AG08396 (cell line): ENCODE results near the gene ADCYAP1.
"Not testable (repeated sequence)": the region's sequence is repeated elsewhere in the genome, so short reads cannot be mapped to it uniquely, and the experiment has no call there.

Source experiments
- DNase-seq: peaks from one replicate; pipeline ENCODE4 v3.0.0; 2012; ENCODE audit warnings: low spot score, mixed read lengths

The ADCYAP1 gene

DNA sequence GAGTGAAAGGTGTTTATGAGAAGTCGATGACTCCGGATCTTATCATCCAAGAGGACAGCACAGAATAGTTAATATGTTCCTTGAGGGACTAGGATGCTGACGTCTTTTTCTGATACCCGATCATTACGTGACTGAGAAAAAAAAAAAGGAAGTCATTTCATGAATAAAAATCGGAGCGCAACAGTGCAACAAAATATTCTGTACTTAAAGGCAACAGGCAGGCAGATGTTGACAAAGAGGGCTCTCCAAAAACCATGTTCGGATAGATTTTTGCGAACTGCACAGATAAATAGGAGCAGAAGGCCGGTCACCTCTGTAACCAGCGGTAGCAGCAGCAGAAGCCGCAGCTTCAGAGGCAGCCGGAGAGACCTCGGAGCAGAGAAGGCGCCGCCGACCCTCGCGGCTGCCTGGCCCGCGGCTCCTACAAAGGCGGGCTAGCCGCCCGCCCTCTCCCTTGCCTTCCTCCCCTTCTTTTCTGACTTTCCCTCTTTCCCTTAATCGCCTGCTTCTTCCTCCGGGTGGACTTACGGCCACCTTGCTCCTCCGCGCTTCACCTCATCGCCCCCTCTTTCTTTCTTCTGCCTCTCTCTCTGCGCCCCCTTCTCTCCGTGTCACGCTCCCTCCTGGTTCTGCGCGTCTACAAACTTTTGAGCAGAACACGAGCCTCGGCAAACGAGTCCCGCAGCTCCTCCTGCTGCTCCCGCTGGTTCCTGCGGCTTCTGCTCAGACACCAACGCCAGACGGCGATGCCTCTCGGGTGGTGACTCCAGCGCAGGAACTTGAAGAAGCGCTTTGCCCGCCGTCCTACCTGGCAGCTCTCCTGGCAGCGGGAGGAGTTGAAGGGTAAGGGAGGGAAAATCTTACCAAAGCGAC, at the start of gene ADCYAP1:
Gene ADCYAP1, plus strand, starts transcription at position 654 of the 873 bp plus-strand sequence. CDS start 516 bp downstream, outside the sequence.
- DNase-seq = peak; percentile 28

DNA sequence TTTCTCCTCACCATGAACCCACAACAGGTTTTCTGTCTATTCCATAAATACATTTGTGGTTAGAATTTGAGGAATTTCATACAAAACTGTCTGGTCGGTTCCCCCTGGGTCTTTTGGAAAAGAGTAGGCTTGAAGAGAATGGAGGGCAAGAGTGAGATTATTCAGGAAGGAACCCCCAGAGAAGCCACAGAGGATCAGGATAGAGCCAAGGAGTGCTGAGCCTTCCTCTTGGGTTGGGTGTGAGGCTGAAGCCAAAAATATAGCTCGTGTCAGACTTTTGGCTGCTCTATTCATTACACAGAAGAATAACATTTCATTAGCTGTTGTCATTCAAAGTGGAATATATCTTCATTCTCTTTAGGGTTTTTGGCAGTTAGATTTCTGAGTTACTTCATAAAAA, 46.7 kb upstream of the ADCYAP1 start:
- DNase-seq = no peak

DNA sequence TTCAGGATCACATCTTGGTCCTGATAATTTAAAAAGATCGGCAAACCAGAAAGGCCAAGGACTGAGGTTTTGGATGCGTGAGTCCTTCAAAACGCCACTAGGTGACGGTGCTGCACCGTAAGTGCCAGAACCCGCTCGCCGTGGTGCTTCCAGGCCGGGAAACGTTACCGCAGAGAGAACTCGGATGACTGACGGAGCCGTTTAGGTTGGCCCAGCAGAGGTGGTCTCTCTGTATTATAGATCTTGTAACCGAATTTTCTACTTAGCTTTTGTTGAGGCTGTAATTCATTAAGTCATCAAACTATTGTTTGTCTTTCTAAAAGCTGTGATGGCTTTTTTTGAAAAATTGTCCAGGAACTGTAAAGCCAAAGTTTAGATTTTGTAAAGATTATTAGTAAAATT, 39.8 kb upstream of the ADCYAP1 start:
- peak; percentile 81 for DNase-seq

DNA sequence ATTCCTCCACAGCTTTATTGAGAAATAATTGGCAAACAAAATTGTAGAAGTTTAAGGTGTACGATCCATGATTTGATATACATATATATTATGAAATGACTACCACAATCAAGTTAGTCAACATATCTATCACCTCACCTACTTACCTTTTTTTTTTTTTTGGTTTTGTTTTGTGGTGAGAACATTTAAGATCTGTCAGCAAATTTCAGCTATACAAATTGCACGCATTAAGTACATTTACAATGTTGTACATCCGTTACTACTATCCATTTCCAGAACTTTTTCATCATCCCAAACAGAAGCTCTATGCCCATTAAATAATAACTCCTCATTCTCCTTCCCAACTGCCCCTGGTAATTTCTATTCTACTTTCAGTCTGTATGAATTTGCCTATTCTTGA, 37.4 kb upstream of the ADCYAP1 start:
- no peak for DNase-seq

DNA sequence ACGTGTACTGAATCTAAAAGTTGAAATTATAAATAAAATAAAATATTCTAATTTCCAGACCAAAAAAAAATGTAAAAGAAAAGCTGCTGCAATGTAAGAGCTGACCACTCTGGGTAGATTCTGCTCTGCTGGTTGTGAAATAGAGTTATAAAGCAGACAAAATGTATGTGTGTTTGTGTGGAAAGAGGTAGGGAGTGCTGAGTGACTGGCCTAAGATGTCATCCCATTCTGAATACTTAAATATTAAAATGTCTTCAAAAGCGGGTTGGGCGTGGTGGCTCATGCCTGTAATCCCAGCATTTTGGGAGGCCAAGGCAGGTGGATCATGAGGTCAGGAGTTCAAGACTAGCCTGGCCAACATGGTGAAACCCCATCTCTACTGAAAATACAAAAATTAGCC, 31.2 kb upstream of the ADCYAP1 start:
- DNase-seq = not testable (repeated sequence)

DNA sequence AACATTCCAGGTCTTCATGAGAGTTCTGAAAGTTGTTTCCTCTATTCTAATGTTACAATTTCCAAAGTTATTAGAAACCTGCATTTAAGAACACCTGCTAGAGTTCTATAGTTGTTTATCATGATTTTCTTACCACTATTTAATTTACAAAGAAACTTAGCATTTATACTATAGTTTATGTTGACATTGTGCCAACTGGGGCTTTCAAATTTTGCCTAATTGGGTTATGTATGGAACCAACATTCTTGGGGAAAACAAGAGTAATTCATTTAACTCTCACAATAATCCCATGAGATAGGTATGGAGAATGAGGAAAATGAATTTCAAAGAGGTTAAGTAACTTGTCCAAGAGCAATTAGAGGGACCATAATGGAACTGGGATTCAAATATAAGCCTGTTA, 28.8 kb upstream of the ADCYAP1 start:
- DNase-seq = no peak

DNA sequence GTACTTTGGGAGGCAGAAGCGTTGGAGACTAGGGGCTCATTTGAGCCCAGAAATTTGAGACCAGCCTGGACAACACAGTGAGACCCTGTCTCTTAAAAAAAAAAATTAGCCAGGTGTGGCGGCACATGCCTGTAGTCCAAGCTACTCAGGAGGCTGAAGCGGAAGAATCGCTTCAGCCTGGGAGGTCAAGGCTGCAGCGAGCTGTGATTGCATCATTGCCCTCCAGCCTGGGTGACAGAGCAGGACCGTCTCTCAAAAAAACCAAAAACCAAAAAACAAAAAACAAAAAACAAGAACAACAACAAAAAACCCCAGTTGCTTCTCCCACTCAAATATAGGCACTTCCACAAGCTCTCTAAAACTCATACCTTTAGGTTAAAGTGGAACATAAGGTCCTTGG, 27.4 kb upstream of the ADCYAP1 start:
- no peak for DNase-seq

DNA sequence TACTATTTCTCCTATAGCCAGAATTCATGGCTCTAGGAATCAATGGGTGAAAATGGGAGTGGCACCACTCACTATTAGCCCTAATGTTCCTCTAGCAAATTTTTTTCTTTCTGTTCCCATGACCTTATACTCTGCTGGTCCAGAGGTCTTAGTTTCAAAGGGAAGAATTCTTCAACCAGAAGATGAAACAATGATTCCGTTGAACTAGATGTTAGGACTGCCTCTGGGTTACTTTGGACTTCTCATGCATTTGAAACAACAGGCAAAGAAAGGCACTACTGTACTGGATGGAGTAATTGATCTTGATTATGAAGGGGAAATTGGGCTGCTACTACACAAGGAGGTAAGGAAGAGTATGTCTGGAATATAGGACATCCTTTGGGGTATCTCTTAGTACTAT, 18.6 kb upstream of the ADCYAP1 start:
- DNase-seq = no peak

DNA sequence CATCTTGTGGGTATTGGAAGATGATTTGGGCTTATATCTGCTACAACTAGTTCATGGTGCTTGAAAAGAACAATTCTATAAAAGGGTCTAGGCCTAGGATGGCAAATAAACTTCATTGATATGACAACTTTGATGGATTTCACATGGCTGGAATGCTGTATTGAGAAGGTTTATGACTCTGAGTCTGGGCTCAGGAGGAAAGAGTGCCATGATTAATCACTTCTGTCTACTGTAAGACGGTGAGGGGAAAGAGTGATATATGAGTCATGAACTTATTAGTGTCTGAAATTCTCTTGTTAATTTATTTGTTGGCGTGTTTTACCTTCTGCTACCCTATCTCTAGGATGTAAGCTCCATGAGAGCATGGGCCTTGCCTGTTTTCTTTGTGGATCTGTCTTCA, 17.0 kb upstream of the ADCYAP1 start:
- DNase-seq = no peak

DNA sequence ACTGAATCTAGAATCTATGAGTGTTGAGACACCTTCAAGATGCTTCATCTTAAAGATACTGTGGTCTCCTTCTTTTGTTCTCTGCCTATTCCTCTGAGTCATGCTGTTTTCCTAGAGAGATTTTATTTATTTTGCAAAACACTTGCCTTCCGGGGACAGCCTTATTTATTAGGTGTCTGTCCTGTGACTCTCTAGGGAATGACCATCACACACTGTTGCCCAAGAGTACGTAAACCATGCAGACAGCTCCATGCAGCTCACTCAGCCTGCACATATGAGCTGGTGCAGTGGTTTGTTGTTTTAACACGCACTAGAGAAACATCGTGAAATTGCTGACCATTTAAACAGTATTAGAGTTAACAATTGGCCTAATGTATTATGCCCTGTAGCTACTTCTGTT, 12.4 kb upstream of the ADCYAP1 start:
- DNase-seq = no peak

DNA sequence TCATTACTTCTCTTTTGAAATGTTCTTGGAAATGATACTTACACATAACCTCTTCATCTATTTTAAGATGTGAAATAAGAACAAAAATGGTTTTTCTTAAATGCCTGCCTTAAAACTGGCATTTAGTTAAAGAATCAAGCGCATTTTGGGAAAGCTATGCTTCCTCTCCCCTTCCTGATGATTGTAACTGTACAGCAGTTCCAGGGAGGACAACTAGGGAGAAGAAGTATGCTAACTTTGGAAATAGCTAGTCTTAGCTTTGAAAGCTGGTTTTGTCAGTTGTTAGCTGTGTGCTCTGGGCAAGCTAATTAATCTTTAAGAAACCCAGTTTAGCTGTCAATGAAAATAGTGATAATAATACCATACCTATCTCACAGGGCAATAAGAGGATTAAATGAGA, 8.4 kb upstream of the ADCYAP1 start:
- DNase-seq = no peak

DNA sequence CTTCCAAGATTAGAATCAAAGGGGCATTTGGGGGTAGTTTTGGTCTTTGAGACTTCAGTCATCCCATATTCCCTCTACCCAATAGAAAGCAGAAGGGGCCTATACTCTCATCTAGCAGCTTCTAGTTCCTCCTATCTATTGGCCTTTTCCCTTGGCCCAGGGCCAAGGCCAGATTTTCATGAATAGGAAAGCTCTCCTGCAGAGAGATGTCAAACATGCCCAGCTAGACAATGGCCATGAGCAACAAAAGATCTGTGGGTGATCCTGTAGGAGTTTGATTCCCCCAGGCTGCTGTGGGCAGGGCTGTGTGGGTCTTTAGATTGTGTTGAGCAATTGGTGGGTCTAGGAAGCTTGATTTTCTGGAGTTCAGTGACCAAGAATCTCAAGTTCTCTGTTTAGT, 2.9 kb upstream of the ADCYAP1 start:
- no peak for DNase-seq

DNA sequence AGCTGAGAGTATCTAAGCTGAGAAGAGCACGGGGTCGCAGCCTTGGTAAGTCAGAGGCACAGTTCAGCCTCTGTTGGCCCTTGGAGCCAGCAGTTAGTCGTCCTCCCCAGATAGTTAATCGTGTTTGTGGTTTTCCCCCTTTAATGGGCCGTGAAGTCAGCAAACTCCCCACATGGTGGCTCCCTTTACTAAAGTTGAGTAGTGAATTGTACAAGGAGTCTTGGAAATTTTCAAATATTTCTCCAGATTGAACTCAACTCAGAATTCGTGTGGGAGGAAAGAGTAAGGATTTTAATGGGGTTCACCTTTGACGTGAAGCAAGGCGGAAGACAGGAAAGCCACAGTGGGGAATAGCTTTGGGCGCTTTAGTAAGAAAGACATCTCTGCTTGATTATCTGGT, 2.4 kb upstream of the ADCYAP1 start:
- peak; percentile 11 for DNase-seq

DNA sequence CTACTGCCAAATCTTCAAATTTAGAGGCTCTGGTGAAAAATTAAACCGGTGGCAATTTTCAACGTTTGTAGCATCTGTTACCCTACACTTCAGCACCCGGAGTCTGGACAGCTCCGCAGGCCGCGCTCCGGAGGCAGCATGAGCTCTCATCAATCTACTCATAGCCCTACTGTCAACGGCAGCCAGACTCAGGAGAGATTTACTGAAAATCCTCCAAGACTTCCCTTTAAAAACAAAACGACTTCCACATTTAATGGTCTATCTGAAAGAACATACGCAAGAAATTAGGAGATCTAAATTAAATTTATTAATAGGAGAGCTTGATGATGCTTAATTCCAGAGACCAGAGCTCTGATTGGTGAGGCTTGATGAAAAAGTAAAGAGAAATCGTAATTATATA, 970 bp upstream of the ADCYAP1 start:
- peak; percentile 60 for DNase-seq

DNA sequence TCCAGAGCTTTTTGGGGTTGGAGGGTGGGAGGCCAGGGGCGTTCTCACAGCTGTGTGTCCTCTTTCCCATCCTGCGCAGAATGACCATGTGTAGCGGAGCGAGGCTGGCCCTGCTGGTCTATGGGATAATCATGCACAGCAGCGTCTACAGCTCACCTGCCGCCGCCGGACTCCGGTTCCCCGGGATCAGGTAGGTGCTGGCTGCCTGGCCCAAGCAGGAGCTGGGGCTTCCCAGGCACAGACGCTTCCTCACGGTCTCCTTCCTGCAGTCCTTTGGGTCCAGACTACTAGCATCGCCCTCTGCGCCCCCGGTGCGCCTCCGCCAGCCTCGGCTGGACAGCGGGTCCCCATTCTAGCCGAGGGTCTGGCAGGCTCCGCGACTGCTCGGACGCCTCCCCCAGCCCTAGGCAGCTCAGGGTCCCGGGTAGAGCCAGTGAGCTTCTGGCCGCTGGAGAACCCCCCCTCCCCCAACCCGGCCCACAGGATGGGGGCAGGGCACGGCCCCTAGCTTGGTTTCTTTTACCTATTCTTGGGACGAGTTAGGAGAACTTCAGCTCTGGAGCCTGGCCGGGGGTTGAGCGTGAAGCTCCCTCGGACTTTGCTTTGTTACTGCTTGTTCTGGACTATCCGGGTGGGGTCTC, 756 bp downstream of the ADCYAP1 start:
- DNase-seq = no peak

DNA sequence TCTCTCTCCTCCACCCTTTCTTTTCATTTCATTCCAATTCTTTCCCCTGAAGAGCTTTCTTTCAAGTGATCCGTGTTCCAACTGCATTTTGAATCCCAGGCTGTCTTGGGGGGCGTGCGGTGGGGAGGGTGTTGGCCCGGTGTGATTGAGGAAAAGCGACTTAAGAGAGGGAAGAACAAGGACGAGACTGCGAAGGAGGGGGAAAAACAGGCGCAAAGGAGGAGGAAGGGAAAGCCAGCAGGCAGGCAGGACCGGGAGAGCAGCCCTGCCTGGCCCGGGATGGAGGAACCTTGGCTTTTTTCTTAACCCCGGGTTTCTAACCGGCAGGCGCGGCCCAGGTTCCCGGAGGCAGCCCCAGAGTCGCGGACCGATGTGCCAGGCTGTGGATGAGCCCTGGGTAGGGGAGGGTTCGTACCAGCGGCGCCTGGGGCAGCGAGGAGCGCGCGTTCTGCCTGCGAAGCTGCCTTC, 1.3 kb downstream of the ADCYAP1 start:
- peak; percentile 26 for DNase-seq

DNA sequence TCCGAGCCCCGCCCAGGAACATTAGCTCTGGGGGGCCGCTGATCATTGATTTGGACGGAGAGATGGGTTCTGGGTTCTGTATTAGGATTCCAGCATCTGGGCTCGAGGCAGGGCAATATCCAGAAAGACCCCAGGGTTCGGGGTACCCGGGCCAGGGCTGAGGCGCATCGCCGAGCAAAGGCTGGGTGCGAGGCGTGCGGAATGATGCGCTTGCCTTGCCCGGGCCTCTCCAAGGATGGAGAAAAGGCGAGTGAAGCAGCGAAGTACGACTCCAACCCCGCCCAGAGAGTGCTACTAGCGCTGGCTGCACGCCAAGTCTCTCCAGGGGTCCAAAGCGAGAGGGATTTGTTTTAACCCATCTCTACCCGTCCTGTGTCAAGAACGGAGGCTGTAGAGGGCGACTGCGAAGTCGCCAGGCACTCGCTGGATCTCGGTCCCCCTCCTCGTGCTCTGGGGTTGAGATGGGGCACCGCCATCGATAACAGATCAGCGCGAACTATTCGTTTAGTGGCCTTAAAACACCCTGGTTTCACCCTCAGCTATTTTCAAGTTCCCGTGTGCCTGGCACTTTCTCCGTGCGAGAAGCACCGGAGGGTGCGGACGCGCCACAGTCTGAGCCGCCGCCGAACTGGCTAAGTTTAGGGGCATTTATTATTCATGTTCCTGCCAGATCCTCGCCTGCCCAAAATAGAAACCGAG, 1.9 kb downstream of the ADCYAP1 start:
- peak; percentile 20 for DNase-seq

DNA sequence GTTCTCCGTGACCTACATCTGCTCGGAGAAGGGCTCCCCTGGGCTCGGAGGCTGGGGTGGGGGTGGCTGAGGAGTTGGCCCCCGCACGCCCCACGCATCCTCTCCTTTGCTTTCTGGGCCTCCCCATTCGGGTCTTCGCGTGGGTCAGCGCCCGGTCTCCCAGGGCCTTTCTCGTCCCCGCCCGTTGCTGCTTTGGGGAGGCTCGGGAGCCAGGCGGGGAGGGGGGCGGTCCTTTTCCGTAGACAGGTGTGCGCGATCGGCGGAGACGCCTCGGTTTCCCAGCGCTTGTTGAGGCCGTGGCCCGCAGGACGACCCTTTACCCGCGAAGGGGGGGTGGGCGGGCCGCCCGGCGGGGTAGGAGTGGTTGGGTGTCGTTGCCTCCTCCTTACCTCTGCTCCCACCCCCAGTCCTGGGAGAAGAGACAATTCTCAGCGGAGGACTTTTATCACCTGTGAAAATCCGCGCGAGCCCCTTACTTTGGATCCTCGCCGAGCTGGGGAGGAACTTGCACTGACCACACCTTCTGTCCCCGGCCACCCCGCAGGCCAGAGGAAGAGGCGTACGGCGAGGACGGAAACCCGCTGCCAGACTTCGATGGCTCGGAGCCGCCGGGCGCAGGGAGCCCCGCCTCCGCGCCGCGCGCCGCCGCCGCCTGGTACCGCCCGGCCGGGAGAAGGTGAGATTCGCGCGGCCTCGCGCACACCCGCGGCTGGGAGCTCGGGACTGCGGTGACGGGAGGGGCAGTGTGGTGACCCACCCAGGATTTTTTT, 2.6 kb downstream of the ADCYAP1 start:
- peak; percentile 40 for DNase-seq

DNA sequence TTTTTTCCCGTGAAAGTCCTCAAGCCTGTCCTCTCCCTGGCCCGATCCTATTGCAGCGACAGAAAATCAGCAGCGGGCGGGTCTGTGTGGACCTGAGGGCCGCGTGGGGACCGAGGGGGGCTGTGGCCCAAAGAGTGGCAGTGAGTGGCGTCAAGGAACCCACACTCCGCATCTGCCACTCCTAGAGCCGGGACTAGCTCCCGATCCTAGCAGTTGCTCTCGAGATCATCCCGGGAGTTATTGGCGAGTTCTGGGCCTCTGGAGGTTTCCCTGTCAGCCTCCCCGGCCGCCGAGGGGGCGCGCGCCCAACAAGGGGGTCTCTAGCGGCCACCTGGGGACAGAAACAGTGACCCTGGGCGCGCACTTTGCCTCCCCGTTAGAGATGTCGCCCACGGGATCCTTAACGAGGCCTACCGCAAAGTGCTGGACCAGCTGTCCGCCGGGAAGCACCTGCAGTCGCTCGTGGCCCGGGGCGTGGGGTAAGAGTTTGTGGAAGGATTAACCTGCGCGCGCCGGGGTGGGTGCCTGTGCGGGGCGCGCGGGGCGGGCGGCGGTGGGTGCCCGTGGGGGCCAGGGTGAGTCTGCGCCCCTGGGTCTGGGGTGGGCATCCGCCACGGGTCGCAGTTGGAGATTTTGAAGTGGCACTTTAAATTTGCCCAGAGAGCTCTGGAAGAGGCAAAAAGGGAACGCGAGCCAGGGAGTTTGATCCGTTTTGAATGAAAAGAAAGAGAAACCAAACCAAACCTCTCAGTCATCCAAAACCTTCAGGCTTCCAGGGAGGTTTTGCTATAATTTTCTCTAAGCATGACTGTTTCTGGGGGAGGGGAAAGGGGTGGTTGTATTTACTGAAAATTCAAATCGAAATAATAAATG, 3.5 kb downstream of the ADCYAP1 start:
- peak; percentile 38 for DNase-seq

DNA sequence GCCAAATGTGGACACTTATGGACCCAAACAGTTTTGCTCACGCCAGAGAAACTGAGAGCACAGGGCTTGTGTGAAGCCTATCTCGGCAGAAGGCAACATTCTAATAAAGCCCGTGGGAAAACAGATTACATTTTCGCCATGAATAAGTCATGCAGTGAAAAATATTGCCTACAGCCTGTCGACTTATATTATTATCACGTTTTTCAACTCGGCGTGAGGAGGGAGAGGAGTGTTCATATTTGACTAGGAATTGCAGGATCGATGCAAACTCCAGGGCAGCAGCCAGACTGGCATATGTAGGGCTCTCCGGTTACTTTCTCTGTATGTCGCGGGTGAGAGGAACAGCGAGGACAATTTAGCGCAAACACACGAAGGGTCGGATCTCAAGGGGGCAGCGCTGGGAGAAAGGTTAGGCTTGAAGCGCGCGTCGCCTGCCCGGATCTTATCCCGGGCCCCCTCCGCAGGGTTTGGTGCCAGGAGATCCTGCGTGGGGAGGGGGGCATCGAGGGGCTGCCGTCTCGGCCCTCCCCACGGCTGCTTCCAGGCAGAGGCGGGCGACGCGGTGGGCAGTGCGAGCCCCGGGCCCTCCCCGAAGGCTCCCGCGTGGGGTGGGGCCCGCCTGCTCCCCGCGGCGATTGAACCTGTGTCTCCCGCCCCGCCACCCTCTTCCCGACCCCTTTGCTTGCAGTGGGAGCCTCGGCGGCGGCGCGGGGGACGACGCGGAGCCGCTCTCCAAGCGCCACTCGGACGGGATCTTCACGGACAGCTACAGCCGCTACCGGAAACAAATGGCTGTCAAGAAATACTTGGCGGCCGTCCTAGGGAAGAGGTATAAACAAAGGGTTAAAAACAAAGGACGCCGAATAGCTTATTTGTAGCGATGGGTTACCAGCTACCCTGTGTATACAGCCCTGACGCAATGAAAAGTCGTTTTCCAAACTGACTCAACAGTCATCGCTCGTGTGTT, 4.4 kb downstream of the ADCYAP1 start:
- DNase-seq = peak; percentile 19
